ENCODE data around the gene ELOVL5.
"Not testable (repeated sequence)": the region's sequence is repeated elsewhere in the genome, so short reads cannot be mapped to it uniquely, and the experiment has no call there.

GRCh38 chr6:53346049-53346448 is 2.7 kb downstream of the ELOVL5 start:
- not testable (repeated sequence) for TF ChIP-seq EGR1 (IDR thresholded peaks at IDR 0.05; ENCODE audit: low read depth in 2 of 2)
- TF ChIP-seq, protein P1, sequence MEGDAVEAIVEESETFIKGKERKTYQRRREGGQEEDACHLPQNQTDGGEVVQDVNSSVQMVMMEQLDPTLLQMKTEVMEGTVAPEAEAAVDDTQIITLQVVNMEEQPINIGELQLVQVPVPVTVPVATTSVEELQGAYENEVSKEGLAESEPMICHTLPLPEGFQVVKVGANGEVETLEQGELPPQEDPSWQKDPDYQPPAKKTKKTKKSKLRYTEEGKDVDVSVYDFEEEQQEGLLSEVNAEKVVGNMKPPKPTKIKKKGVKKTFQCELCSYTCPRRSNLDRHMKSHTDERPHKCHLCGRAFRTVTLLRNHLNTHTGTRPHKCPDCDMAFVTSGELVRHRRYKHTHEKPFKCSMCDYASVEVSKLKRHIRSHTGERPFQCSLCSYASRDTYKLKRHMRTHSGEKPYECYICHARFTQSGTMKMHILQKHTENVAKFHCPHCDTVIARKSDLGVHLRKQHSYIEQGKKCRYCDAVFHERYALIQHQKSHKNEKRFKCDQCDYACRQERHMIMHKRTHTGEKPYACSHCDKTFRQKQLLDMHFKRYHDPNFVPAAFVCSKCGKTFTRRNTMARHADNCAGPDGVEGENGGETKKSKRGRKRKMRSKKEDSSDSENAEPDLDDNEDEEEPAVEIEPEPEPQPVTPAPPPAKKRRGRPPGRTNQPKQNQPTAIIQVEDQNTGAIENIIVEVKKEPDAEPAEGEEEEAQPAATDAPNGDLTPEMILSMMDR (IDR thresholded peaks at IDR 0.05; ENCODE audit: low read depth, low read length, missing input control) = not testable (repeated sequence)
